GM21717 (cell line): Measurements from ENCODE around the gene LRRC66.

Experiments used
- ATAC-seq: cut with Tn5 transposase; IDR thresholded peaks from one replicate; pipeline ENCODE4 v1.9.1; 2021; ENCODE audit warnings: mild to moderate bottlenecking, moderate library complexity; ENCODE audit not compliant: unreplicated experiment

LRRC66 gene

GRCh38 chr4:52012651-52013050 lies 7.5 kb downstream of the LRRC66 start:
- ATAC-seq = no peak

- ATAC-seq = no peak
These were observed 9.2 kb downstream of the LRRC66 start for GRCh38 chr4:52010986-52011385.

GRCh38 chr4:52006887-52007286 lies 13.3 kb downstream of the LRRC66 start:
- ATAC-seq = no peak

- no peak for ATAC-seq
These were observed 14.4 kb downstream of the LRRC66 start for GRCh38 chr4:52005604-52006273.

GRCh38 chr4:52004414-52004813 lies 15.7 kb downstream of the LRRC66 start:
- no peak for ATAC-seq

- no peak for ATAC-seq
These were observed 18.5 kb downstream of the LRRC66 start for GRCh38 chr4:52001616-52002015.

GRCh38 chr4:51999250-51999649 lies 20.9 kb downstream of the LRRC66 start:
- ATAC-seq = no peak

- no peak for ATAC-seq
These were observed 21.3 kb downstream of the LRRC66 start for GRCh38 chr4:51998837-51999236.

GRCh38 chr4:51997647-51998046 lies 22.5 kb downstream of the LRRC66 start:
- ATAC-seq = no peak

GRCh38 chr4:51995647-51996220 lies 24.4 kb downstream of the LRRC66 start:
- no peak for ATAC-seq

GRCh38 chr4:51965862-51966261 lies 54.3 kb downstream of the LRRC66 start:
- ATAC-seq = no peak

- ATAC-seq = no peak
These were observed 56.2 kb downstream of the LRRC66 start for GRCh38 chr4:51963841-51964517.

- ATAC-seq = no peak
These were observed 59.7 kb downstream of the LRRC66 start for GRCh38 chr4:51960486-51960885.

GRCh38 chr4:51958199-51958968 lies 61.8 kb downstream of the LRRC66 start:
- no peak for ATAC-seq
